H1 (cell line): ENCODE results near the gene TBC1D10A. TPM values are rescaled to one million over a fixed set of nuclear protein-coding genes. Genes with fewer than 3 reads are reported as not detected.

Source experiments
- CTCF ChIA-PET: fragments of 300-600 bp; sonication (Branson Sonifier 250); formaldehyde crosslinking; loops from one replicate; lab custom pipeline; 2021; ENCODE audit not compliant: partially characterized antibody; lab: Charles Lee
- POLR2A ChIA-PET: fragments of 300-600 bp; sonication (Branson Sonifier 250); formaldehyde crosslinking; loops from one replicate; lab custom pipeline; 2021; ENCODE audit warnings: inconsistent platforms; ENCODE audit not compliant: partially characterized antibody; lab: Charles Lee
- DNase-seq, 2 experiments: peaks; one replicate each; pipeline versions ENCODE4 v3.0.0 to v3.0.0-alpha.2; 2010 to 2022; ENCODE audit warnings: low spot score in 2 of 2, low read depth in 1 of 2, mixed read lengths in 1 of 2
- FAIRE-seq: peaks from 2 replicates; lab custom pipeline; 2011; peaks lifted over from hg19 to GRCh38; lab: Jason Lieb, UNC
- H2AFZ ChIP-seq: 2 replicates; pipeline ENCODE4 v1.8.1; 2012; ENCODE audit warnings: low read length, inconsistent platforms
- H2AK5ac ChIP-seq: 2 replicates; pipeline ENCODE4 v1.6.1; 2013; ENCODE audit warnings: low read depth, low read length
- H2BK120ac ChIP-seq: replicated peaks from 2 replicates; pipeline ENCODE3; 2013; ENCODE audit warnings: low read depth, low read length, inconsistent platforms
- H2BK12ac ChIP-seq: 2 replicates; pipeline ENCODE4 v1.6.1; 2013; ENCODE audit warnings: low read depth, low read length
- H2BK15ac ChIP-seq: 2 replicates; pipeline ENCODE4 v1.6.1; 2013; ENCODE audit warnings: low read length
- H2BK20ac ChIP-seq: 2 replicates; pipeline ENCODE4 v1.6.1; 2013; ENCODE audit warnings: low read length
- H2BK5ac ChIP-seq: 2 replicates; pipeline ENCODE4 v1.6.1; 2013; ENCODE audit warnings: low read depth, low read length
- H3K14ac ChIP-seq: 2 replicates; pipeline ENCODE4 v1.6.1; 2013; ENCODE audit warnings: inconsistent platforms; ENCODE audit not compliant: insufficient read length
- H3K18ac ChIP-seq: 2 replicates; pipeline ENCODE4 v1.6.1; 2013; ENCODE audit warnings: low read length; ENCODE audit errors: extremely low read depth
- H3K23ac ChIP-seq: 2 replicates; pipeline ENCODE4 v1.6.1; 2013; ENCODE audit warnings: inconsistent platforms; ENCODE audit not compliant: insufficient read length
- H3K23me2 ChIP-seq: 2 replicates; pipeline ENCODE4 v1.6.1; 2013; ENCODE audit warnings: low read depth, low read length
- H3K27ac ChIP-seq: 2 replicates; pipeline ENCODE4 v1.6.1; 2011; ENCODE audit warnings: low read depth, low read length, inconsistent platforms
- H3K27me3 ChIP-seq, 4 experiments: replicated peaks in 1 of 4; 1 replicate in 1 of 4; 2 replicates in 3 of 4; pipeline versions ENCODE4 v1.6.1 to v1.8.1; 2011 to 2013; ENCODE audit warnings: low read length in 3 of 4, mild to moderate bottlenecking in 3 of 4, inconsistent platforms in 2 of 4, mixed read lengths in 2 of 4, moderate library complexity in 1 of 4; ENCODE audit not compliant: control insufficient read depth in 3 of 4, insufficient read depth in 3 of 4; ENCODE audit errors: extremely low read depth in 1 of 4
- H3K36me3 ChIP-seq, 4 experiments: 2 replicates each; pipeline versions ENCODE4 v1.6.1 to v1.8.1; 2011 to 2013; ENCODE audit warnings: mild to moderate bottlenecking in 4 of 4, low read length in 3 of 4, moderate library complexity in 2 of 4, control low read depth in 1 of 4, inconsistent platforms in 1 of 4; ENCODE audit not compliant: insufficient read depth in 4 of 4, control insufficient read depth in 2 of 4
- H3K4ac ChIP-seq: replicated peaks from 2 replicates; pipeline ENCODE3; 2013; ENCODE audit warnings: low read length, low read depth, mixed read lengths, inconsistent platforms; ENCODE audit not compliant: insufficient read length
- H3K4me1 ChIP-seq, 4 experiments: replicated peaks in 1 of 4; 1 replicate in 1 of 4; 2 replicates in 3 of 4; pipeline versions ENCODE4 v1.6.1 to v1.8.1; 2011 to 2013; ENCODE audit warnings: low read length in 3 of 4, inconsistent platforms in 2 of 4, mixed read lengths in 1 of 4; ENCODE audit not compliant: insufficient read depth in 4 of 4, control insufficient read depth in 3 of 4
- H3K4me2 ChIP-seq, 2 experiments: 2 replicates each; pipeline versions ENCODE4 v1.6.1 to v1.8.1; 2011 to 2013; ENCODE audit warnings: low read depth in 2 of 2, low read length in 2 of 2, control low read depth in 1 of 2, inconsistent platforms in 1 of 2, mild to moderate bottlenecking in 1 of 2; ENCODE audit not compliant: insufficient read depth in 1 of 2
- H3K4me3 ChIP-seq, 4 experiments: fragments of 200-600, 300-600 bp in 1 of 4; sonication (generic), shearing (Covaris generic), sonication (Bioruptor Twin) in 1 of 4; 2 replicates each; pipeline versions ENCODE4 v1.5.1 to v1.8.1; 2011 to 2016; ENCODE audit warnings: low read length in 4 of 4, low read depth in 3 of 4, control low read depth in 2 of 4, inconsistent platforms in 2 of 4, mild to moderate bottlenecking in 2 of 4, mixed read lengths in 1 of 4, moderate library complexity in 1 of 4; ENCODE audit not compliant: insufficient read depth in 2 of 4; ENCODE audit errors: extremely low read depth in 1 of 4
- H3K56ac ChIP-seq: replicated peaks from 2 replicates; pipeline ENCODE3; 2013; ENCODE audit warnings: low read depth, mild to moderate bottlenecking, mixed read lengths, low read length, inconsistent platforms; ENCODE audit not compliant: insufficient read length
- H3K79me1 ChIP-seq: 2 replicates; pipeline ENCODE4 v1.6.1; 2013; ENCODE audit warnings: low read depth, low read length, control low read depth
- H3K79me2 ChIP-seq, 2 experiments: 2 replicates each; pipeline versions ENCODE4 v1.6.1 to v1.8.1; 2012 to 2013; ENCODE audit warnings: low read length in 2 of 2, mild to moderate bottlenecking in 2 of 2, inconsistent platforms in 1 of 2; ENCODE audit not compliant: insufficient read depth in 2 of 2, control insufficient read depth in 1 of 2
- H3K9ac ChIP-seq, 4 experiments: replicated peaks in 1 of 4; 1 replicate in 1 of 4; 2 replicates in 3 of 4; pipeline versions ENCODE4 v1.6.1 to v1.8.1; 2011 to 2013; ENCODE audit warnings: low read depth in 3 of 4, low read length in 3 of 4, control low read depth in 2 of 4, mild to moderate bottlenecking in 2 of 4, moderate library complexity in 2 of 4, inconsistent platforms in 1 of 4; ENCODE audit errors: extremely low read depth in 1 of 4
- H3K9me3 ChIP-seq, 2 experiments: 2 replicates each; pipeline versions ENCODE4 v1.6.1 to v1.8.1; 2012 to 2013; ENCODE audit warnings: mild to moderate bottlenecking in 2 of 2, moderate library complexity in 2 of 2, control low read depth in 1 of 2, inconsistent platforms in 1 of 2, low read depth in 1 of 2, low read length in 1 of 2, mixed read lengths in 1 of 2; ENCODE audit not compliant: insufficient read depth in 2 of 2
- H4K20me1 ChIP-seq, 2 experiments: replicated peaks in 1 of 2; 2 replicates each; pipeline versions ENCODE3 to v1.8.1; 2011 to 2013; ENCODE audit warnings: inconsistent platforms in 2 of 2, low read length in 2 of 2, mild to moderate bottlenecking in 1 of 2; ENCODE audit not compliant: insufficient read depth in 2 of 2, control insufficient read depth in 1 of 2
- H4K5ac ChIP-seq: 2 replicates; pipeline ENCODE4 v1.6.1; 2013; ENCODE audit warnings: low read length, low read depth, mixed read lengths, inconsistent platforms; ENCODE audit not compliant: insufficient read length
- H4K8ac ChIP-seq: 2 replicates; pipeline ENCODE4 v1.8.0; 2013; ENCODE audit warnings: mild to moderate bottlenecking, moderate library complexity, low read length, inconsistent platforms; ENCODE audit not compliant: insufficient read depth; ENCODE audit errors: extremely low read depth
- H4K91ac ChIP-seq: replicated peaks from 2 replicates; pipeline ENCODE3; 2013; ENCODE audit warnings: low read length, mixed read lengths, inconsistent platforms; ENCODE audit not compliant: insufficient read length
- ASH2L ChIP-seq: fragments of 200-600, 300-600 bp; sonication (generic); IDR thresholded peaks from one replicate; pipeline ENCODE4 v1.7.1; 2017; ENCODE audit warnings: low read length
- CREB1 ChIP-seq: IDR thresholded peaks from 2 replicates; pipeline ENCODE4 v1.6.1; 2012; ENCODE audit warnings: inconsistent platforms
- GTF2F1 ChIP-seq: IDR thresholded peaks from 2 replicates; pipeline ENCODE4 v1.6.1; 2012; ENCODE audit warnings: low read depth, low read length, improper control_type of control experiment, borderline replicate concordance
- KDM4A ChIP-seq: IDR thresholded peaks from one replicate; pipeline ENCODE4 v1.7.1; 2012; ENCODE audit warnings: low read depth, mild to moderate bottlenecking, moderate library complexity, low read length, inconsistent platforms; ENCODE audit not compliant: severe bottlenecking
- RBBP5 ChIP-seq: IDR thresholded peaks from 2 replicates; pipeline ENCODE4 v1.7.1; 2012; ENCODE audit warnings: low read depth, mild to moderate bottlenecking, inconsistent platforms, low read length, moderate library complexity, borderline replicate concordance
- SRF ChIP-seq: IDR thresholded peaks from 2 replicates; pipeline ENCODE4 v1.6.1; 2011; ENCODE audit warnings: mild to moderate bottlenecking, low read depth, low read length, moderate library complexity
- ZNF274 ChIP-seq: IDR thresholded peaks from 2 replicates; pipeline ENCODE4 v1.7.0; 2012; ENCODE audit warnings: low read length, borderline replicate concordance; ENCODE audit errors: extremely low read depth
- WGBS, 2 experiments: shearing (Covaris generic) in 1 of 2; methylation state at CpG; one replicate each; pipeline versions ENCODE4 v1.1.6 to v1.1.7; 2013 to 2015; ENCODE audit warnings: low lambda C conversion rate in 2 of 2, mixed read lengths in 2 of 2, inconsistent platforms in 1 of 2, low coverage in 1 of 2, missing lambda C conversion rate in 1 of 2; ENCODE audit not compliant: insufficient replicate concordance in 2 of 2, insufficient coverage in 1 of 2, insufficient read length in 1 of 2; ENCODE audit errors: extremely low coverage in 1 of 2, missing lambda C conversion rate in 1 of 2; 5-methylcytosine and 5-hydroxymethylcytosine counted together
- long read RNA-seq, 2 experiments: library from RNA in 1 of 2; library from capped mRNA in 1 of 2; stranded (forward); transcript quantifications; one replicate each; pipeline ENCODE4 v2.0.0, GENCODE V29; 2021; ENCODE audit warnings: inconsistent platforms in 1 of 2
- polyA minus RNA-seq, 3 experiments: library from RNA; depleted of rRNA, polyadenylated mRNA; stranded (reverse); fragments of >200 nt; gene quantifications; 1 replicate in 2 of 3; 2 replicates in 1 of 3; pipeline ENCODE4 v1.2.3, GENCODE V29; 2011
- polyA plus RNA-seq, 7 experiments: library from polyadenylated mRNA; depleted of rRNA in 3 of 7; stranded (reverse) in 5 of 7; unstranded in 2 of 7; fragments of >200 nt in 5 of 7; fragments of 200-250 nt in 2 of 7; gene quantifications; 1 replicate in 5 of 7; 2 replicates in 1 of 7; 4 replicates in 1 of 7; pipeline versions ENCODE4 v1.2.1 to v1.2.3, GENCODE V29; 2011 to 2013; ENCODE audit warnings: missing spikeins in 2 of 7, mixed read lengths in 2 of 7
- total RNA-seq: library from RNA; stranded (reverse); fragmentation: NEBNext Ultra II Directional; extraction: Animal tissue kit (Norgen Biotek cat#: 25700); gene quantifications from 2 replicates; pipeline ENCODE4 v1.2.1, GENCODE V29; 2021

The TBC1D10A gene, protein sequence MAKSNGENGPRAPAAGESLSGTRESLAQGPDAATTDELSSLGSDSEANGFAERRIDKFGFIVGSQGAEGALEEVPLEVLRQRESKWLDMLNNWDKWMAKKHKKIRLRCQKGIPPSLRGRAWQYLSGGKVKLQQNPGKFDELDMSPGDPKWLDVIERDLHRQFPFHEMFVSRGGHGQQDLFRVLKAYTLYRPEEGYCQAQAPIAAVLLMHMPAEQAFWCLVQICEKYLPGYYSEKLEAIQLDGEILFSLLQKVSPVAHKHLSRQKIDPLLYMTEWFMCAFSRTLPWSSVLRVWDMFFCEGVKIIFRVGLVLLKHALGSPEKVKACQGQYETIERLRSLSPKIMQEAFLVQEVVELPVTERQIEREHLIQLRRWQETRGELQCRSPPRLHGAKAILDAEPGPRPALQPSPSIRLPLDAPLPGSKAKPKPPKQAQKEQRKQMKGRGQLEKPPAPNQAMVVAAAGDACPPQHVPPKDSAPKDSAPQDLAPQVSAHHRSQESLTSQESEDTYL
- total RNA-seq (5.4 and 6.5 TPM in 2 replicates), polyA plus RNA-seq (2011; rRNA removed) (7.0 and 11.3 TPM in 2 replicates), polyA minus RNA-seq (2011; rRNA and poly(A)+ RNA removed) (5.0 and 6.8 TPM in 2 replicates)
- polyA plus RNA-seq (2011; cell fraction: cytosol; rRNA removed): 7.8 TPM
- polyA plus RNA-seq (2011; cell fraction: nucleus; rRNA removed): 14.8 TPM
- polyA plus RNA-seq (2012, experiment 1 of 2): 4.7 to 6.8 TPM (median 5.5 TPM) in 4 replicates
- 7.3 TPM for polyA plus RNA-seq (2012, experiment 2 of 2)
- polyA plus RNA-seq (2013, experiment 1 of 2): 3.7 TPM
- 3.1 TPM for polyA plus RNA-seq (2013, experiment 2 of 2)
- 3.7 TPM for polyA minus RNA-seq (2011; cell fraction: cytosol; rRNA and poly(A)+ RNA removed)
- 7.8 TPM for polyA minus RNA-seq (2011; cell fraction: nucleus; rRNA and poly(A)+ RNA removed)
- long read RNA-seq, experiment 1, partial matches to known transcripts: 4 of 10 reads
- long read RNA-seq, experiment 1, other reads (novel, unspliced or antisense): 2 of 10 reads
- long read RNA-seq, experiment 2: 0 reads

DNA sequence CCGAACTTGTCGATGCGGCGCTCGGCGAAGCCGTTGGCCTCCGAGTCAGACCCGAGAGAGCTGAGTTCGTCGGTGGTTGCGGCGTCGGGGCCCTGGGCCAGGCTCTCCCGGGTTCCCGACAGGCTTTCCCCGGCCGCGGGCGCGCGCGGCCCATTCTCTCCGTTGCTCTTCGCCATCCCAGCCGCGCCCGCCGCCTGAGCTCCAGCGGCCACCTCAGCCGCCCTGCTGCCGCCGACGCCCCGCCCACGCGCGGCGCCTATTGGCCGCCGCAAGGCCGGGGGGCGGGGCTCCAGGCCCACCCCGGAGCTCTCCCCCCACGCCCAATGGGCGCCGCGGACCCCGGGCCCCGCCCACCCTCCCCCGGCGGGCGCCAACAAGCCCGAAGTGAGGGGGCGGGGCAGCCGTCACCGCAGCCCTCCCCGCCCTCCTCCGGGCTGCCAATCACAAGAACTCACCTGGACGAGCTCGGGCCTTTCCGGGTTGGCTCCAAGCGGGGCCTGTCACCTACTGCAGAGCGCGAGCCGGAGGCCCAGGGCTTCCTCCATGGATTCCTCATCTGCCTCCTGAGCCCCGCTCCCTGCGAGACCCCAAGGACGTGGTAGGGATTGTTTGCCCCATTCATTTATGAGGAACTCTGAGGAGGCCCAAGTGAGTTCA lies at the start of gene TBC1D10A:
TBC1D10A (minus strand) TSS at position 236 of the 657 bp plus-strand sequence; CDS start at position 176, 60 bp downstream.
- CTCF ChIA-PET: interaction anchor here (0.6 to 20.1 kb wide), 12 partner anchors 9 to 250 kb away, joined by 3 to 203 read pairs (median 4); partner anchors contain the start of gene CASTOR1
- H4K91ac ChIP-seq: no peak within 1 kb of the TSS
- no peak for FAIRE-seq
- TF ChIP-seq RBBP5 (0 out of 2 replicates have a peak, but pooled peaks have one; percentile 71), KDM4A (peak; percentile 87), ASH2L (peak; percentile 50), ZNF274 (no peak), GTF2F1 (no peak), CREB1 (0 out of 2 replicates have a peak, but pooled peaks have one; percentile 26), SRF (no peak)

More for the DNA sequence above, at the start of gene TBC1D10A:
- H4K20me1 ChIP-seq: peaks cover 0 to 7% of the 10 kb centered on the region in 2 experiments
- H3K36me3 ChIP-seq: peaks cover 0 to 10% (median 3%) of the 10 kb centered on the region in 4 experiments; a peak in 2 of 8 replicates
- H3K4me1 ChIP-seq: peaks cover 0 to 14% (median 7%) of the 10 kb centered on the region in 4 experiments; a peak in 6 of 7 replicates
- no peak within 1 kb of the TSS for H4K5ac ChIP-seq
- DNase-seq: peak; percentile 90 to 92
- H3K56ac ChIP-seq: no peak within 1 kb of the TSS
- no peak within 1 kb of the TSS for H2BK120ac ChIP-seq
- H3K4me3 ChIP-seq: peak within 1 kb of the TSS; percentile 71 to 99 (median 75)
- 0 out of 2 replicates have a peak within 1 kb of the TSS, but pooled peaks have one; percentile 35 for H2BK5ac ChIP-seq
- H2AFZ ChIP-seq: peak within 1 kb of the TSS; percentile 90
- no peak within 1 kb of the TSS for H3K23ac ChIP-seq
- H3K18ac ChIP-seq: no peak within 1 kb of the TSS; the same call in none of the 2 replicates
- peak within 1 kb of the TSS; percentile 57 to 91 for H3K4me2 ChIP-seq
- H2BK15ac ChIP-seq: 0 out of 2 replicates have a peak within 1 kb of the TSS, but pooled peaks have one; percentile 29
- H3K79me1 ChIP-seq: no peaks in the 10 kb centered on the region; the same call in none of the 2 replicates
- 0 out of 2 replicates have a peak within 1 kb of the TSS, but pooled peaks have one; percentile 1 for H2BK20ac ChIP-seq
- peak within 1 kb of the TSS; percentile 45 for H3K4ac ChIP-seq
- POLR2A ChIA-PET: interaction anchor here (0.6 to 3.2 kb wide), 6 partner anchors 9 to 98 kb away, joined by 3 to 28 read pairs (median 4); partner anchors contain the start of genes CASTOR1, CCDC157, MTFP1 and SF3A1
- no peaks in the 10 kb centered on the region for H3K27me3 ChIP-seq
- H4K8ac ChIP-seq: peak within 1 kb of the TSS; percentile 77
- no peak within 1 kb of the TSS for H2BK12ac ChIP-seq
- H3K27ac ChIP-seq: peak within 1 kb of the TSS; percentile 5; the same call in 1 of the 2 replicates
- H2AK5ac ChIP-seq: no peak within 1 kb of the TSS
- peaks cover 4% of the 10 kb centered on the region for H3K23me2 ChIP-seq
- H3K9me3 ChIP-seq: no peaks in the 10 kb centered on the region
- no peaks in the 10 kb centered on the region for H3K79me2 ChIP-seq
- WGBS, 2 experiments: 4% methylated on average over 23 of the region's 69 CpGs; no CpG with 5 or more reads in 1 of the 2 experiments
- H3K14ac ChIP-seq: no peak within 1 kb of the TSS
- peak within 1 kb of the TSS in 3 of 4 experiments; percentile 15 to 68 (median 51); a peak in 3 of 7 replicates for H3K9ac ChIP-seq
